Esophagus muscularis mucosa (tissue), 3 donors: ENCODE results near the gene VMP1.
"Not testable (repeated sequence)": the region's sequence is repeated elsewhere in the genome, so short reads cannot be mapped to it uniquely, and the experiment has no call there.

Experiments used
- POLR2A ChIP-seq: fragments of 450-650 bp; IDR thresholded peaks from one replicate; pipeline ENCODE4 v1.6.1; 2017; ENCODE audit warnings: antibody characterized with exemption, moderate library complexity, mild to moderate bottlenecking, low read depth
- TF ChIP-seq, protein P1 (sequence below), 3 experiments: fragments of 200-600 bp in 2 of 3; fragments of 450-650 bp in 1 of 3; sonication (generic) in 2 of 3; IDR thresholded peaks; one replicate each; pipeline ENCODE4 v1.5.1; 2017 to 2019; ENCODE audit warnings: antibody characterized with exemption in 3 of 3, mild to moderate bottlenecking in 2 of 3, moderate library complexity in 1 of 3

DNA sequence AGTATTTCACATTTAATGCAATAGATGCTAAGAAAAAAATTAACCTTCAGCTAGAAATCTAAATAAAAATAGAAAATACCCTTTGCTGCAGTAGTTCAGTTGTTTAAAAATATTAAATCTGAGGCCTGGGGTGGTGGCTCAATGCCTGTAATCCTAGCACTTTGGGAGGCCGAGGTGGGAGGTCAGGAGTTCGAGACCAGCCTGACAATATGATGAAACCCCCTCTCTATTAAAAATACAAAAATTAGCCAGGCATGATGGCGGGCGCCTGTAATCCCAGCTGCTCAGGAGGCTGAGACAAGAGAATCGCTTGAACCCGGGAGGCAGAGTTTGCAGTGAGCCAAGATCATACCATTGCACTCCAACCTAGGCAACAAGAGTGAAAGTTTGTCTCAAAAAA, 98.9 kb downstream of the VMP1 start:
- TF ChIP-seq, protein P1, sequence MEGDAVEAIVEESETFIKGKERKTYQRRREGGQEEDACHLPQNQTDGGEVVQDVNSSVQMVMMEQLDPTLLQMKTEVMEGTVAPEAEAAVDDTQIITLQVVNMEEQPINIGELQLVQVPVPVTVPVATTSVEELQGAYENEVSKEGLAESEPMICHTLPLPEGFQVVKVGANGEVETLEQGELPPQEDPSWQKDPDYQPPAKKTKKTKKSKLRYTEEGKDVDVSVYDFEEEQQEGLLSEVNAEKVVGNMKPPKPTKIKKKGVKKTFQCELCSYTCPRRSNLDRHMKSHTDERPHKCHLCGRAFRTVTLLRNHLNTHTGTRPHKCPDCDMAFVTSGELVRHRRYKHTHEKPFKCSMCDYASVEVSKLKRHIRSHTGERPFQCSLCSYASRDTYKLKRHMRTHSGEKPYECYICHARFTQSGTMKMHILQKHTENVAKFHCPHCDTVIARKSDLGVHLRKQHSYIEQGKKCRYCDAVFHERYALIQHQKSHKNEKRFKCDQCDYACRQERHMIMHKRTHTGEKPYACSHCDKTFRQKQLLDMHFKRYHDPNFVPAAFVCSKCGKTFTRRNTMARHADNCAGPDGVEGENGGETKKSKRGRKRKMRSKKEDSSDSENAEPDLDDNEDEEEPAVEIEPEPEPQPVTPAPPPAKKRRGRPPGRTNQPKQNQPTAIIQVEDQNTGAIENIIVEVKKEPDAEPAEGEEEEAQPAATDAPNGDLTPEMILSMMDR (IDR thresholded peaks at IDR 0.05) = not testable (repeated sequence)
- TF ChIP-seq POLR2A = not testable (repeated sequence)
